Fibroblast of lung (primary cell): ENCODE results near the gene POLR1A. TPM values are rescaled to one million over a fixed set of nuclear protein-coding genes. Genes with fewer than 3 reads are reported as not detected.

Experiments
- DNase-seq, 2 donors: peaks; one replicate each; pipeline versions ENCODE4 v3.0.0 to v3.0.0-alpha.2; 2010; ENCODE audit warnings: low read depth in 2 of 2
- H2AFZ ChIP-seq: 2 replicates; pipeline ENCODE4 v1.5.1; 2012; ENCODE audit warnings: low read length, control low read depth, inconsistent platforms
- H3K27ac ChIP-seq: 2 replicates; pipeline ENCODE4 v1.5.1; 2011; ENCODE audit warnings: low read length, control low read depth; ENCODE audit not compliant: insufficient read depth
- H3K27me3 ChIP-seq: 2 replicates; pipeline ENCODE4 v1.5.1; 2011; ENCODE audit warnings: mild to moderate bottlenecking, low read length; ENCODE audit not compliant: control insufficient read depth, insufficient read depth
- H3K36me3 ChIP-seq: 2 replicates; pipeline ENCODE4 v1.5.1; 2011; ENCODE audit warnings: low read length; ENCODE audit not compliant: control insufficient read depth, insufficient read depth
- H3K4me1 ChIP-seq: 2 replicates; pipeline ENCODE4 v1.5.1; 2011; ENCODE audit warnings: low read length; ENCODE audit not compliant: control insufficient read depth, insufficient read depth; ENCODE audit errors: extremely low read depth
- H3K4me2 ChIP-seq: 2 replicates; pipeline ENCODE4 v1.5.1; 2011; ENCODE audit warnings: low read length, control low read depth; ENCODE audit not compliant: insufficient read depth; ENCODE audit errors: extremely low read depth
- H3K4me3 ChIP-seq, 4 experiments: fragments of 200-600 bp in 1 of 4; sonication (generic) in 1 of 4; replicated peaks in 1 of 4; 2 replicates each; pipeline ENCODE4 v1.5.1; 2011 to 2016; ENCODE audit warnings: low read length in 4 of 4, low read depth in 3 of 4, mild to moderate bottlenecking in 3 of 4, control low read depth in 2 of 4, inconsistent platforms in 1 of 4, mixed read lengths in 1 of 4; ENCODE audit not compliant: insufficient read depth in 1 of 4; ENCODE audit errors: control extremely low read depth in 1 of 4
- H3K79me2 ChIP-seq: 2 replicates; pipeline ENCODE4 v1.5.1; 2012; ENCODE audit warnings: mild to moderate bottlenecking, low read length, inconsistent platforms; ENCODE audit not compliant: control insufficient read depth, insufficient read depth
- H3K9ac ChIP-seq: 2 replicates; pipeline ENCODE4 v1.5.1; 2011; ENCODE audit warnings: mild to moderate bottlenecking, low read length, control low read depth; ENCODE audit not compliant: insufficient read depth
- H3K9me3 ChIP-seq: 2 replicates; pipeline ENCODE4 v1.5.1; 2012; ENCODE audit warnings: low read depth, low read length; ENCODE audit not compliant: control insufficient read depth, insufficient read depth
- H4K20me1 ChIP-seq: 2 replicates; pipeline ENCODE4 v1.5.1; 2011; ENCODE audit warnings: low read length; ENCODE audit not compliant: control insufficient read depth, insufficient read depth; ENCODE audit errors: extremely low read depth
- CTCF ChIP-seq, 2 donors: IDR thresholded peaks in 1 of 2; conservative IDR thresholded peaks in 1 of 2; 1 replicate in 1 of 2; 2 replicates in 1 of 2; pipeline ENCODE4 v1.5.1; 2011 to 2012; ENCODE audit warnings: low read length in 2 of 2, control low read depth in 1 of 2, inconsistent platforms in 1 of 2, low read depth in 1 of 2, mild to moderate bottlenecking in 1 of 2
- EZH2 ChIP-seq: IDR thresholded peaks from 2 replicates; pipeline ENCODE4 v1.5.1; 2012; ENCODE audit warnings: low read length, control low read depth, mild to moderate bottlenecking; ENCODE audit errors: missing control alignments
- polyA plus RNA-seq, 2 donors: library from polyadenylated mRNA; depleted of rRNA in 1 of 2; stranded (reverse) in 1 of 2; unstranded in 1 of 2; fragments of >200 nt; gene quantifications; 2 replicates each; pipeline ENCODE4 v1.2.1, GENCODE V29; 2011 to 2012; ENCODE audit warnings: missing spikeins in 1 of 2
- total RNA-seq: library from RNA; depleted of rRNA; stranded (reverse); fragments of >200 nt; gene quantifications from 2 replicates; pipeline ENCODE4 v1.2.1, GENCODE V29; 2014

The POLR1A gene
- total and polyA plus RNA-seq, 2 donors (not counting 1 experiment from before 2014, with no cell fraction given): 9.4 to 9.9 TPM

GRCh38 chr2:85998071-85998991, 107.4 kb downstream of the POLR1A start:
- H3K27ac ChIP-seq: peak overlapping the region; percentile 66
- no peak for TF ChIP-seq CTCF (conservative IDR thresholded peaks at IDR 0.05 in 1 of 2, IDR thresholded peaks at IDR 0.05 in 1 of 2; ENCODE audit: low read depth in 1 of 2, low read length in 2 of 2)
- no peak for TF ChIP-seq EZH2
- H3K4me1 ChIP-seq: peaks cover 20% of the 10 kb centered on the region
- peak overlapping the region; percentile 48 for H3K4me2 ChIP-seq
- no peaks in the 10 kb centered on the region for H3K36me3 ChIP-seq
- no peak overlapping the region for H3K9ac ChIP-seq
- H4K20me1 ChIP-seq: no peaks in the 10 kb centered on the region
- peak; percentile 28 to 88 for DNase-seq
- H3K79me2 ChIP-seq: no peaks in the 10 kb centered on the region
- H2AFZ ChIP-seq: peak overlapping the region; percentile 60
- no peaks in the 10 kb centered on the region for H3K9me3 ChIP-seq
- no peaks in the 10 kb centered on the region for H3K27me3 ChIP-seq
- H3K4me3 ChIP-seq: no peak overlapping the region

GRCh38 chr2:85997017-85997970, 108.4 kb downstream of the POLR1A start:
- H2AFZ ChIP-seq: no peak overlapping the region
- H3K27me3 ChIP-seq: no peaks in the 10 kb centered on the region
- H3K4me1 ChIP-seq: peaks cover 20% of the 10 kb centered on the region
- H3K4me3 ChIP-seq: no peak overlapping the region
- TF ChIP-seq CTCF (conservative IDR thresholded peaks at IDR 0.05 in 1 of 2, IDR thresholded peaks at IDR 0.05 in 1 of 2; ENCODE audit: low read depth in 1 of 2, low read length in 2 of 2) (no peak), EZH2 (no peak)
- H3K4me2 ChIP-seq: peak overlapping the region; percentile 8
- no peaks in the 10 kb centered on the region for H3K9me3 ChIP-seq
- H3K79me2 ChIP-seq: no peaks in the 10 kb centered on the region
- DNase-seq: peak in 1 of 2 donors; percentile 63
- no peak overlapping the region for H3K27ac ChIP-seq
- H3K36me3 ChIP-seq: no peaks in the 10 kb centered on the region
- no peaks in the 10 kb centered on the region for H4K20me1 ChIP-seq
- no peak overlapping the region for H3K9ac ChIP-seq

GRCh38 chr2:85996591-85996990, 109.1 kb downstream of the POLR1A start:
- H3K27ac ChIP-seq: no peak overlapping the region
- H3K4me1 ChIP-seq: peaks cover 20% of the 10 kb centered on the region
- TF ChIP-seq EZH2 (no peak), CTCF (conservative IDR thresholded peaks at IDR 0.05 in 1 of 2, IDR thresholded peaks at IDR 0.05 in 1 of 2; ENCODE audit: low read depth in 1 of 2, low read length in 2 of 2) (no peak)
- H2AFZ ChIP-seq: no peak overlapping the region
- H3K27me3 ChIP-seq: no peaks in the 10 kb centered on the region
- H3K79me2 ChIP-seq: no peaks in the 10 kb centered on the region
- no peaks in the 10 kb centered on the region for H3K36me3 ChIP-seq
- no peak overlapping the region for H3K4me2 ChIP-seq
- H3K4me3 ChIP-seq: no peak overlapping the region
- no peaks in the 10 kb centered on the region for H3K9me3 ChIP-seq
- no peaks in the 10 kb centered on the region for H4K20me1 ChIP-seq
- no peak overlapping the region for H3K9ac ChIP-seq
- no peak for DNase-seq
